Pancreas (tissue), 10 donors: Measurements from ENCODE around the gene ATP1A2. TPM values are rescaled to one million over a fixed set of nuclear protein-coding genes. Genes with fewer than 3 reads are reported as not detected.

Source experiments
- ATAC-seq, 4 donors: fragments of 200-7000 bp; cut with Tn5 transposase; one replicate each; pipeline versions ENCODE4 v1.8.0 to v1.9.1; 2020; ENCODE audit warnings: mild to moderate bottlenecking in 4 of 4, moderate library complexity in 4 of 4
- DNase-seq, 6 donors: peaks; one replicate each; pipeline ENCODE4 v3.0.0-alpha.2; 2020
- FAIRE-seq: peaks from 2 replicates; lab custom pipeline; 2012; peaks lifted over from hg19 to GRCh38; lab: Jason Lieb, UNC
- H3K27ac ChIP-seq, 4 donors: fragments of 200-600 bp; sonication (generic); 1 replicate in 3 of 4; 2 replicates in 1 of 4; pipeline versions ENCODE4 v1.5.0 to v1.8.0; 2020
- H3K27me3 ChIP-seq, 4 donors: fragments of 200-600 bp; one replicate each; pipeline ENCODE4 v1.8.0; 2021
- H3K36me3 ChIP-seq, 3 donors: fragments of 200-600 bp; sonication (generic) in 1 of 3; one replicate each; pipeline versions ENCODE4 v1.5.0 to v1.8.0; 2020 to 2021
- H3K4me1 ChIP-seq, 3 donors: fragments of 200-600 bp; one replicate each; pipeline ENCODE4 v1.8.0; 2021
- H3K4me3 ChIP-seq, 4 donors: fragments of 200-600 bp; sonication (generic) in 2 of 4; one replicate each; pipeline versions ENCODE4 v1.5.0 to v1.8.0; 2020 to 2021
- H3K9me3 ChIP-seq, 4 donors: fragments of 200-600 bp; one replicate each; pipeline ENCODE4 v1.8.0; 2021
- WGBS, 2 donors: extraction: QIAGEN DNeasy Blood & Tissue Kit; methylation state at CpG; one replicate each; pipeline ENCODE4 v1.1.7; 2013; 5-methylcytosine and 5-hydroxymethylcytosine counted together
- intact Hi-C, 3 donors: fragments of 100-400 bp; cut with DNase I; formaldehyde crosslinking; loops; one replicate each; pipeline versions ENCODE4 v1.11.1 to v1.14.2; 2022
- polyA plus RNA-seq, 2 donors: library from polyadenylated mRNA; stranded (reverse); fragments of 200-250 nt; gene quantifications; one replicate each; pipeline ENCODE4 v1.2.3, GENCODE V29; 2013
- total RNA-seq, 6 donors: library from RNA; stranded (reverse); fragmentation: NEBNext Ultra II Directional in 4 of 6; extraction: Animal tissue kit (Norgen Biotek cat#: 25700) in 4 of 6; gene quantifications; one replicate each; pipeline versions ENCODE4 v1.2.1 to v1.2.4, GENCODE V29; 2021 to 2023
- TF ChIP-seq, protein P1 (sequence below), 4 donors: fragments of 200-600 bp; sonication (generic) in 3 of 4; IDR thresholded peaks; one replicate each; pipeline versions ENCODE4 v1.5.0 to v1.8.0; 2021; ENCODE audit warnings: antibody characterized with exemption in 4 of 4
- donor health status: healthy with polysubstance abuse.
- donor health status: DM: no; HTN: no; CAD: no; lungs with moderate emphysema.
- donor health status: DM: no; HTN: no; CAD: no.
- donor health status: control.
- donor health status: control.
- donor health status: Bipolar disorder and iron deficiency.
- donor health status: DM: yes; HTN: yes; CAD: no.
- donor health status: DM: no; HTN: no; CAD: no.
- donor health status: DM: no; HTN: no; CAD: no.
- donor health status: DM: yes; HTN: yes; CAD: no.

Gene ATP1A2
- total and polyA plus RNA-seq, 8 donors: 0.34 to 2.7 (median 0.53) TPM

DNA sequence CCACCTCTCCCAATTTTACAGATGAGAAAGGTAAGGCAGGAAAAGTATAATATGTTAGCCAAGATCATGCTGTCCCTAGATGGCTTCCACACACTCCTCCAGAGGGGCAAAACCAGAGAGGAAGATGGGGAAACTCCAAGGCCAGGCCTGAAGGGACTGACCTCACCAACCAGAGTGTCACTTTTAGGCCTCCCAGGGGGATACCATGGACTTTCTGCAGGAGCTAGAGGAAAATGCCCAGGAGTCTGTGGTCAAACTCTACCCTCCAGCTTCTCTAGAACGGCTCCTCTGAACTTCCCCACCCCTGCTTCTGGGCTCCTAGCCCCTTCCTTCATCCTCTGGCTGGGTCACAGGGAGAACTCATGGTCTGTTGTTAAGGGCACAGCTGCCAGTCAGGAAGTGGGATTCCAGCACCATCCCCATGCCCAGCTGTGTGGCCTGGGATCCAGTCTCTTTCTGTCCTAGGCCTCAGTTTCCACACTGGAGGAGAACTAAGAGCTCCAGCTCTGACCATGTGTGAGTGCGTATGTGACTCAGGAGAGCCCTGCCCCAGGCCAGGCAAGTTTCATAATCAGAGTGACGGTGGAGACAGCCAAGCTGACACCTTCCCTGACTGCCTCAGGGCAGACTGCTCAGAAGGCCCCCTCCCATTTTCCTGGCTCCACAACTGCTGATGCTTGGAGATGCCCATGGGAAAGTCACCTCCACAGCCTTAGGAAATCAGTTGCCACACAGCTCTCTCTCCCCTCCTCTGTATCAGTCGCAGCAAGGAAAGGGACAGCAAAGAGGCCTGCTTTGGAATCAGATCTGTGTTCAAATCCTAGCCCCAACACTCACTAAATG is 19.1 kb upstream of the ATP1A2 start:
- ATAC-seq (no peak), FAIRE-seq (no peak), DNase-seq (no peak)
- Histone ChIP-seq H3K4me1 (peaks cover 5 to 31% (median 13%) of the 10 kb centered on the region in 3 donors), H3K36me3 (peaks cover 0 to 25% (median 0%) of the 10 kb centered on the region in 3 donors), H3K4me3 (peak overlapping the region in 2 of 4 donors; percentile 58 to 78), H3K27me3 (no peaks in the 10 kb centered on the region), H3K9me3 (no peaks in the 10 kb centered on the region), H3K27ac (no peak overlapping the region)
- 61 to 73% methylated on average over 4 of the region's 4 CpGs for WGBS, 2 donors
- intact Hi-C loops: no loop called here
- TF ChIP-seq, protein P1, sequence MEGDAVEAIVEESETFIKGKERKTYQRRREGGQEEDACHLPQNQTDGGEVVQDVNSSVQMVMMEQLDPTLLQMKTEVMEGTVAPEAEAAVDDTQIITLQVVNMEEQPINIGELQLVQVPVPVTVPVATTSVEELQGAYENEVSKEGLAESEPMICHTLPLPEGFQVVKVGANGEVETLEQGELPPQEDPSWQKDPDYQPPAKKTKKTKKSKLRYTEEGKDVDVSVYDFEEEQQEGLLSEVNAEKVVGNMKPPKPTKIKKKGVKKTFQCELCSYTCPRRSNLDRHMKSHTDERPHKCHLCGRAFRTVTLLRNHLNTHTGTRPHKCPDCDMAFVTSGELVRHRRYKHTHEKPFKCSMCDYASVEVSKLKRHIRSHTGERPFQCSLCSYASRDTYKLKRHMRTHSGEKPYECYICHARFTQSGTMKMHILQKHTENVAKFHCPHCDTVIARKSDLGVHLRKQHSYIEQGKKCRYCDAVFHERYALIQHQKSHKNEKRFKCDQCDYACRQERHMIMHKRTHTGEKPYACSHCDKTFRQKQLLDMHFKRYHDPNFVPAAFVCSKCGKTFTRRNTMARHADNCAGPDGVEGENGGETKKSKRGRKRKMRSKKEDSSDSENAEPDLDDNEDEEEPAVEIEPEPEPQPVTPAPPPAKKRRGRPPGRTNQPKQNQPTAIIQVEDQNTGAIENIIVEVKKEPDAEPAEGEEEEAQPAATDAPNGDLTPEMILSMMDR (IDR thresholded peaks at IDR 0.05): no peak

DNA sequence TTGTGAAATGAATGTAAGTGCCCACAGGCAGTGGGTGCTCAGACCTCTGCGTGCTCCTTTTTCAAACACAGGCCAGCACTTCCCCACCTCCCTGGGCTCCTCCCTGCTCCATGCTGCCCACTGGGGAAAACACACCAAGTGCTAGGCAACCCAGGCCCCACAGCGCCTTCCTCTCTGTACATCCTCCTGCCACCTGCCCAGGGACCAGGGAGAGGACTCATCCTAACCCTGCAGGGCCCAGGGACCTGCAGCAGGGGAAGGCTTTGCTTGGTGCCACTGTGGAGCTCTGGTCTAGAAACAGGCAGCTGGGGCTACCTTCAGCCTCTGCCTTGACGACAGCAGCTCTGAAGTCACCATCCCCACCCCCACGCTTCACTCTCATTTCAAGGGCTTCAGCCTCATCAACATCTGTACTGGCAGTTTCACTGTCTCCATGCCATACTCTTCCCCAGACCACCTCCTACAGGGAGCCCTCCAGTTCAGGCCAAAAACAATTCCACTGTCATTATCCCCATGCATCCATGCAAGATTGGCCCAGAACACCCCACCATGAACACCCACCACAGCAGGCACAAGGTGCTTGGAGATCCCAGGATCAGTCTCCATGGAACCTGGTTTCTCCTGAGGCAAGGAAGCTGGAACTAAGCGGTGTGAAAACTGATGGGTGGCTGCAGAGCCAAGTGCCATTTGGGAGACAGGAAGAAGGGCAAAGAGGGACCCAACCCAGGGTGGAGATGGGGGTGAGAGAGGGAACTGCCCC is 18.2 kb upstream of the ATP1A2 start:
- Histone ChIP-seq H3K4me3 (peak overlapping the region; percentile 58 to 78 (median 68)), H3K4me1 (peaks cover 5 to 33% (median 13%) of the 10 kb centered on the region in 3 donors), H3K36me3 (peaks cover 0 to 17% (median 0%) of the 10 kb centered on the region in 3 donors), H3K27me3 (no peaks in the 10 kb centered on the region), H3K9me3 (no peaks in the 10 kb centered on the region), H3K27ac (peak overlapping the region in 3 of 4 donors; percentile 55 to 78 (median 75))
- TF ChIP-seq, protein P1 (IDR thresholded peaks at IDR 0.05): no peak
- intact Hi-C loops: no loop called here
- FAIRE-seq: no peak
- WGBS, 2 donors: 60 to 61% methylated on average over 5 of the region's 5 CpGs
- no peak for ATAC-seq
- peak in 1 of 6 donors; percentile 24 for DNase-seq

GRCh38 chr1:160097911-160098851 is 17.4 kb upstream of the ATP1A2 start, which contains the start of gene IGSF8:
TSS of gene IGSF8 (minus strand) at chr1:160098619. CDS start at chr1:160098472, 147 bp downstream.
- Histone ChIP-seq H3K9me3 (no peaks in the 10 kb centered on the region), H3K27me3 (no peaks in the 10 kb centered on the region), H3K36me3 (peaks cover 0 to 11% (median 0%) of the 10 kb centered on the region in 3 donors), H3K4me1 (peaks cover 5 to 33% (median 13%) of the 10 kb centered on the region in 3 donors), H3K4me3 (peak within 1 kb of the TSS; percentile 58 to 78 (median 68)), H3K27ac (peak within 1 kb of the TSS; percentile 79 to 95 (median 92))
- TF ChIP-seq, protein P1 (IDR thresholded peaks at IDR 0.05): no peak
- intact Hi-C loops: no loop called here
- 1% methylated on average over 24 to 64 of the region's 64 CpGs for WGBS, 2 donors
- ATAC-seq (peak; percentile 79 to 88 (median 84)), DNase-seq (peak; percentile 93 to 99 (median 96)), FAIRE-seq (no peak)

DNA sequence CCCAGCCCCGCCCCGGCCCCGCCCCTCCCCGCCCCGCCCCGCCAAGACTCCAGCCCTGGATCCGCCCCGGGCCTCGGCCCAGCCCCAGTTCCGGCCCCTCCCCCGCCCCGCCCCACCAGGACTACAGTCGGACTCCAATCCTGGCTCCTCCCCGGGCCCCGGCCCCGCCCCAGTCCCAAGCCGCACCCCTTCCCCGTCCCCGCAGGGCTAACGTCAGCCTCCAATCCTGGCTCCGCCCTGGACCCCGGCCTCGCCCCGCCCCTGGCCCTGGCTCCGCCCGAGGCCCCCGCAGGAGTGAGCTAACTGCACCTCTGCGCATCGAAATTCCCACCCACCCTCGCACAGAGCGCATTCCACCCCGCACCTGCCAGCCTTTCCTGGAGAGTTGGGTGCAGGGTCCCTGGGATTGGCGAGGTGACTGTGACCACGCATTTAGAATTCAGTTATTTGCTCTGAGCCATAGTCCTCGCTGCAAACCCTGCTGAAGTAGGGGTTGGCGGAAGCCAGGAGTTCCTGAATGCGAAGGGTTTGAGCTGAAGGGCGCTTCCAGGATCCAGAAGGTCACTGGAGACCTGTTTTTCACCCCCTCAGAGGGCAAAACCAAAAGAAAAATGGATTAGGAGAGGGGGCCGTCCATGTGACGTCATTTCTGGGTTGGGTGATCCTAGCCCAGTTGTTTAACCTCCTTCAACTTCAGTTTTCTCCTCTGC is 16.6 kb upstream of the ATP1A2 start:
- TF ChIP-seq, protein P1 (IDR thresholded peaks at IDR 0.05): no peak
- intact Hi-C loops: no loop called here
- DNase-seq (peak; percentile 98 to 99 (median 98)), ATAC-seq (peak; percentile 83 to 89 (median 84)), FAIRE-seq (no peak)
- peaks cover 0 to 2% (median 0%) of the 10 kb centered on the region in 3 donors for H3K36me3 ChIP-seq
- H3K27ac ChIP-seq: peak overlapping the region; percentile 79 to 95 (median 92)
- 1% methylated on average over 25 to 40 of the region's 40 CpGs for WGBS, 2 donors
- H3K27me3 ChIP-seq: no peaks in the 10 kb centered on the region
- H3K9me3 ChIP-seq: no peaks in the 10 kb centered on the region
- peak overlapping the region; percentile 28 to 45 (median 40) for H3K4me3 ChIP-seq
- peaks cover 5 to 33% (median 13%) of the 10 kb centered on the region in 3 donors for H3K4me1 ChIP-seq
